ENCODE measurements around the gene CD247.

DNA sequence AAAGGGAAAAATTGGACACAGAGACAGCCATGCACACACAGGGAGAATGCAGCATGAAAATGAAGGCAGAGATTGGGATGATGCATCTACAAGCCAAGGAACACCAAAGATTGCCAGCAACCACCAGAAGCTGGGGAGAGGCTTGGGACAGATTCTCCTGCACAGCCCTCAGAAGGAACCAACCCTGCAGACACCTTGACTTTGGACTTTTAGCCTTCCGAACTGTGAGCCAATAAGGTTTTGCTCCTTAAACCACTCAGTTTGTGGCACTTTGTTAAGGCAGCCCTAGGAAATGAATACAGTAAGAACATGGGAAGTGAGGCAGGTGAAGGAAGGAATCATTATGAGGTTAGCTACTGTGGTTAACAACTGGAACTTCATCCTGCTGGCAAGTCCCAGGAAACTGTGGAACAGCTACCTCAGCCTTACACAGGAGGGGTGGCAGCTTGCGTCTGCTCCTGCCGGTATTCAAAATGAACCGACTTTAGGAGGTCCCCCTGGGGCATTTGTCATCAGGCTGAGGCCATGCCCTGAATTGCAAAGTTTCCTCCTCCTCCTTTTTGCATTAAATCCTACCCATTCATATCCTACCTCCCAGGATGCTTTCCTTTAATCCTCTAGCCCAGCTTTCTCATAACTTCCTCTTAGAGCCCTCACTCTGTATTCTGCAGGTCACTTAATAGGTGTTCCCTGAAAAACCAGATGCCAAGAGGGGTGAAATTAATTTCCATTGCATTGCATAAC, 15.4 kb downstream of the CD247 start:
- no peak for TF ChIP-seq POLR2AphosphoS5 (IDR thresholded peaks at IDR 0.05; ENCODE audit: borderline replicate concordance, low read depth, low read length)
- no peak for TF ChIP-seq EZH2 (IDR thresholded peaks at IDR 0.05)

Measured in SK-N-MC (cell line).